HG03342 (cell line): ENCODE measurements around the gene PHACTR3.

Experiments
- ATAC-seq: cut with Tn5 transposase; IDR thresholded peaks from one replicate; pipeline ENCODE4 v1.9.1; 2021; ENCODE audit warnings: mild to moderate bottlenecking, moderate library complexity; ENCODE audit not compliant: unreplicated experiment

PHACTR3 gene

GRCh38 chr20:59810449-59811187, 206.3 kb downstream of the PHACTR3 start:
- no peak for ATAC-seq

- ATAC-seq: no peak
These were observed 207.4 kb downstream of the PHACTR3 start for GRCh38 chr20:59811681-59812171.

GRCh38 chr20:59812286-59813125, 208.2 kb downstream of the PHACTR3 start:
- ATAC-seq: no peak

- ATAC-seq: no peak
These were observed 209.0 kb downstream of the PHACTR3 start for GRCh38 chr20:59813126-59813947.

- ATAC-seq: no peak
These were observed 209.9 kb downstream of the PHACTR3 start for GRCh38 chr20:59813948-59814839.

GRCh38 chr20:59814840-59815340, 210.6 kb downstream of the PHACTR3 start:
- no peak for ATAC-seq

- no peak for ATAC-seq
These were observed 211.9 kb downstream of the PHACTR3 start for GRCh38 chr20:59816146-59816738.

- no peak for ATAC-seq
These were observed 213.1 kb downstream of the PHACTR3 start for GRCh38 chr20:59817406-59817805.

GRCh38 chr20:59817846-59818615, 213.7 kb downstream of the PHACTR3 start:
- ATAC-seq: no peak

GRCh38 chr20:59818911-59819310, 214.6 kb downstream of the PHACTR3 start:
- ATAC-seq: no peak

GRCh38 chr20:59819496-59820203, 215.3 kb downstream of the PHACTR3 start:
- no peak for ATAC-seq

GRCh38 chr20:59820204-59821041, 216.1 kb downstream of the PHACTR3 start:
- ATAC-seq: no peak

- no peak for ATAC-seq
These were observed 216.9 kb downstream of the PHACTR3 start for GRCh38 chr20:59821201-59821600.

GRCh38 chr20:59821788-59822187, 217.4 kb downstream of the PHACTR3 start:
- no peak for ATAC-seq

- ATAC-seq: no peak
These were observed 218.1 kb downstream of the PHACTR3 start for GRCh38 chr20:59822291-59823029.

- no peak for ATAC-seq
These were observed 218.7 kb downstream of the PHACTR3 start for GRCh38 chr20:59823030-59823423.
